ENCODE results near the gene DUSP14. TPM values are rescaled to one million over a fixed set of nuclear protein-coding genes. Genes with fewer than 3 reads are reported as not detected.
A peak's percentile ranks its signal among the peaks of the same experiment; 100 is the strongest.

The DUSP14 gene
- total and polyA plus RNA-seq, 2 experiments from 2014 or later = 36.7 to 38.7 TPM

- no peaks in the 10 kb centered on the region for H3K27me3 ChIP-seq (ENCODE audit: insufficient read depth)
- no peak overlapping the region for H3K4me3 ChIP-seq
- Mint-ChIP-seq H3K4me3 (no peak overlapping the region), H3K9me3 (no peaks in the 10 kb centered on the region), H3K27ac (no peak overlapping the region), H3K36me3 (ENCODE audit: low read depth) (peaks cover under 1% of the 10 kb centered on the region; the same call in 1 of the 3 replicates), H3K27me3 (ENCODE audit: insufficient read depth, low read depth, poor library complexity) (peaks cover 3% of the 10 kb centered on the region), H3K4me1 (peaks cover 13% of the 10 kb centered on the region)
- TF ChIP-seq ZNF114 (CRISPR knock-in tag; IDR thresholded peaks at IDR 0.05) (no peak), JUNB (IDR thresholded peaks at IDR 0.05; ENCODE audit: unreplicated experiment) (no peak), NANOG (IDR thresholded peaks at IDR 0.05; ENCODE audit: borderline replicate concordance) (no peak), ZNF331 (CRISPR knock-in tag; IDR thresholded peaks at IDR 0.05; ENCODE audit: low read depth) (no peak), ETS1 (IDR thresholded peaks at IDR 0.05) (no peak), POLR2AphosphoS5 (IDR thresholded peaks at IDR 0.05; ENCODE audit: low read depth) (no peak), STAT1 (IDR thresholded peaks at IDR 0.05; ENCODE audit: unreplicated experiment) (no peak), CTCF (conservative IDR thresholded peaks at IDR 0.05; ENCODE audit: low read depth in 2 of 2) (no peak), EZH2phosphoT487 (IDR thresholded peaks at IDR 0.05; ENCODE audit: unreplicated experiment) (no peak), EZH2 (IDR thresholded peaks at IDR 0.05; ENCODE audit: low read depth, unreplicated experiment) (no peak)
- H3K4me1 ChIP-seq (ENCODE audit: insufficient read depth) = peaks cover 2% of the 10 kb centered on the region; the same call in 1 of the 2 replicates
- H3F3A ChIP-seq (replicated peaks; ENCODE audit: low read depth) = no peaks in the 10 kb centered on the region
- H2AFZ ChIP-seq = no peak overlapping the region
- H3K27ac ChIP-seq (ENCODE audit: low read depth) = 0 out of 2 replicates have a peak overlapping the region, but pooled peaks have one; percentile 2
- no peaks in the 10 kb centered on the region for H3K79me2 ChIP-seq (replicated peaks; ENCODE audit: insufficient read depth)
- no peaks in the 10 kb centered on the region for H3K9me2 ChIP-seq (ENCODE audit: insufficient read depth)
- H4K20me1 ChIP-seq (replicated peaks; ENCODE audit: insufficient read depth) = no peaks in the 10 kb centered on the region
- DNase-seq (ENCODE audit: low spot score) (no peak), ATAC-seq (no peak)
- no peaks in the 10 kb centered on the region for H3K36me3 ChIP-seq (ENCODE audit: insufficient read depth)
- no peak overlapping the region for H3K4me2 ChIP-seq
Measured at GRCh38 chr17:37547986-37548385, 58.3 kb downstream of the DUSP14 start.

DNA sequence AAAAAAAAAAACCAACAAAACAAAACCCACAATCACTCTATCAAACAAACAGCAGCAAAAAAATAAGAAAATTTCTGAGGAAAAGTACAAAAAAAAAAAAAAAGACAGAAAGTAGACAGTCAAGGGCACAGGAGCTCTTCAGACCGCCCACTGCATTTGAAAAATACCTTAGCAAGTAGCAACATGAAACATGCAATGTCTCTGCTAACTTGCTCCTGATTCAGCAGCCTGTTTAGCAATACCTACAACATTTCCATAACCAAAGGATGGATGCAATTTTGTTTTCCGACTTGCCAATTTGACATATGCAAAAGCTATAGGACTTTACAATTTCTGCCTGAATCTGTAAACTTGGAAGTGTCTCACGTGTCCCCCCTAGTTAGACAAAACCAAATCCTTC, 62.1 kb downstream of the DUSP14 start:
- H3K4me3 Mint-ChIP-seq = no peak overlapping the region
- H3K4me1 Mint-ChIP-seq = peaks cover 6% of the 10 kb centered on the region; the same call in 2 of the 3 replicates
- Histone ChIP-seq H3K4me3 (no peak overlapping the region), H4K20me1 (replicated peaks; ENCODE audit: insufficient read depth) (no peaks in the 10 kb centered on the region), H3K4me1 (ENCODE audit: insufficient read depth) (no peaks in the 10 kb centered on the region), H2AFZ (no peak overlapping the region), H3K27me3 (ENCODE audit: insufficient read depth) (no peaks in the 10 kb centered on the region), H3K79me2 (replicated peaks; ENCODE audit: insufficient read depth) (no peaks in the 10 kb centered on the region), H3K27ac (ENCODE audit: low read depth) (no peak overlapping the region), H3F3A (replicated peaks; ENCODE audit: low read depth) (no peaks in the 10 kb centered on the region), H3K36me3 (ENCODE audit: insufficient read depth) (0 out of 2 replicates have a peak, but pooled peaks cover 2% of the 10 kb centered on the region), H3K9me2 (ENCODE audit: insufficient read depth) (no peaks in the 10 kb centered on the region), H3K4me2 (no peak overlapping the region)
- DNase-seq (ENCODE audit: low spot score) = no peak
- no peaks in the 10 kb centered on the region for H3K27me3 Mint-ChIP-seq (ENCODE audit: insufficient read depth, low read depth, poor library complexity)
- H3K27ac Mint-ChIP-seq = peak overlapping the region; percentile 71
- H3K9me3 Mint-ChIP-seq = no peaks in the 10 kb centered on the region
- ATAC-seq = no peak
- peaks cover 4% of the 10 kb centered on the region; the same call in 1 of the 3 replicates for H3K36me3 Mint-ChIP-seq (ENCODE audit: low read depth)
- TF ChIP-seq NANOG (IDR thresholded peaks at IDR 0.05; ENCODE audit: borderline replicate concordance) (no peak), STAT1 (IDR thresholded peaks at IDR 0.05; ENCODE audit: unreplicated experiment) (no peak), ZNF331 (CRISPR knock-in tag; IDR thresholded peaks at IDR 0.05; ENCODE audit: low read depth) (no peak), ZNF114 (CRISPR knock-in tag; IDR thresholded peaks at IDR 0.05) (no peak), EZH2 (IDR thresholded peaks at IDR 0.05; ENCODE audit: low read depth, unreplicated experiment) (no peak), ETS1 (IDR thresholded peaks at IDR 0.05) (no peak), REST (IDR thresholded peaks at IDR 0.05; ENCODE audit: unreplicated experiment) (no peak), CREB1 (CRISPR knock-in tag; IDR thresholded peaks at IDR 0.05; ENCODE audit: low read depth) (no peak), POLR2AphosphoS5 (IDR thresholded peaks at IDR 0.05; ENCODE audit: low read depth) (no peak)

All from GM23338 (cell line).